PFSK-1 (cell line): ENCODE results near the gene RCCD1.

ENCODE experiments used
- FOXP2 ChIP-seq: optimal IDR thresholded peaks from 2 replicates; pipeline ENCODE3; 2011; ENCODE audit warnings: borderline replicate concordance, control low read depth, inconsistent platforms; ENCODE audit not compliant: insufficient read depth; ENCODE audit errors: extremely low read length, extremely low read depth
- POLR2AphosphoS5 ChIP-seq: IDR thresholded peaks from 2 replicates; pipeline ENCODE4 v1.6.1; 2012; ENCODE audit warnings: low read depth, mild to moderate bottlenecking, control low read depth, low read length, moderate library complexity
- SIN3A ChIP-seq: IDR thresholded peaks from 2 replicates; pipeline ENCODE4 v1.6.1; 2012; ENCODE audit warnings: mild to moderate bottlenecking, low read length, moderate library complexity, borderline replicate concordance; ENCODE audit not compliant: insufficient read depth
- TAF1 ChIP-seq: IDR thresholded peaks from 2 replicates; pipeline ENCODE4 v1.6.1; 2012; ENCODE audit warnings: low read length, control low read depth, borderline replicate concordance; ENCODE audit not compliant: insufficient read depth
- TF ChIP-seq, protein P1 (sequence below), 2 experiments: IDR thresholded peaks; 2 replicates each; pipeline versions ENCODE4 v1.6.1 to v1.8.0; 2011 to 2012; ENCODE audit warnings: low read depth in 2 of 2, low read length in 2 of 2, control low read depth in 1 of 2, inconsistent platforms in 1 of 2, mild to moderate bottlenecking in 1 of 2, moderate library complexity in 1 of 2; ENCODE audit not compliant: insufficient read depth in 1 of 2

DNA sequence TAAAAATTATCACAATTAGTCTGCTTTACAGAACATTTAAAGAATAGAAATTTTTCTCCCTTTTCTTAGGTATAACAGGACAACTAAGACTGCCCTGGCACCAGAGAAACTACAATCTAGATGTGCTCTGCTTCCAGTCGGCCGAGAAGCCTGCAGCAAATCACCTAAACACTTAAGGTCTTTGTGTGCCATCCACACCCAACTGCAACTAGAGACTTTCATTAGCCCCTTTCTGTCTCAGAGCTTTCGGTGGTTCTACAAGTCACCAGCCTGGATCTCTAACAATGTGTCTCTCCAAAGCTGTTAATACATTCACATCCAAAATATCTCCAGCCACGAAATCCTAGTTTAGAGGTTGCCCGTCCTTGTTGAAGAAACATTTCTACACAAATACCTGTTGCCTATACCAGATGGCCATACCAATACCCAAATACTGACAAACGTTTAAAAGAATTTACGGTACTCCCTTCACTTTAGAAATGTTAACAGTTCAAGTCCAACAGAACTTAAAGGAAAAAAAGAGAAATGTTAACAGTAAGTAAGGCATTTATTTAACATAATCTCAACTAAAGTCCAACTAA lies 33.0 kb downstream of the RCCD1 start:
- no peak for TF ChIP-seq POLR2AphosphoS5
- TF ChIP-seq FOXP2: no peak
- TF ChIP-seq, protein P1, sequence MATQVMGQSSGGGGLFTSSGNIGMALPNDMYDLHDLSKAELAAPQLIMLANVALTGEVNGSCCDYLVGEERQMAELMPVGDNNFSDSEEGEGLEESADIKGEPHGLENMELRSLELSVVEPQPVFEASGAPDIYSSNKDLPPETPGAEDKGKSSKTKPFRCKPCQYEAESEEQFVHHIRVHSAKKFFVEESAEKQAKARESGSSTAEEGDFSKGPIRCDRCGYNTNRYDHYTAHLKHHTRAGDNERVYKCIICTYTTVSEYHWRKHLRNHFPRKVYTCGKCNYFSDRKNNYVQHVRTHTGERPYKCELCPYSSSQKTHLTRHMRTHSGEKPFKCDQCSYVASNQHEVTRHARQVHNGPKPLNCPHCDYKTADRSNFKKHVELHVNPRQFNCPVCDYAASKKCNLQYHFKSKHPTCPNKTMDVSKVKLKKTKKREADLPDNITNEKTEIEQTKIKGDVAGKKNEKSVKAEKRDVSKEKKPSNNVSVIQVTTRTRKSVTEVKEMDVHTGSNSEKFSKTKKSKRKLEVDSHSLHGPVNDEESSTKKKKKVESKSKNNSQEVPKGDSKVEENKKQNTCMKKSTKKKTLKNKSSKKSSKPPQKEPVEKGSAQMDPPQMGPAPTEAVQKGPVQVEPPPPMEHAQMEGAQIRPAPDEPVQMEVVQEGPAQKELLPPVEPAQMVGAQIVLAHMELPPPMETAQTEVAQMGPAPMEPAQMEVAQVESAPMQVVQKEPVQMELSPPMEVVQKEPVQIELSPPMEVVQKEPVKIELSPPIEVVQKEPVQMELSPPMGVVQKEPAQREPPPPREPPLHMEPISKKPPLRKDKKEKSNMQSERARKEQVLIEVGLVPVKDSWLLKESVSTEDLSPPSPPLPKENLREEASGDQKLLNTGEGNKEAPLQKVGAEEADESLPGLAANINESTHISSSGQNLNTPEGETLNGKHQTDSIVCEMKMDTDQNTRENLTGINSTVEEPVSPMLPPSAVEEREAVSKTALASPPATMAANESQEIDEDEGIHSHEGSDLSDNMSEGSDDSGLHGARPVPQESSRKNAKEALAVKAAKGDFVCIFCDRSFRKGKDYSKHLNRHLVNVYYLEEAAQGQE (IDR thresholded peaks at IDR 0.05; ENCODE audit: insufficient read depth in 1 of 2, low read depth in 2 of 2, low read length in 2 of 2): no peak
- no peak for TF ChIP-seq TAF1
- TF ChIP-seq SIN3A: no peak
